Vagina (tissue), 2 donors: Measurements from ENCODE around the gene ACADM. TPM values are rescaled to one million over a fixed set of nuclear protein-coding genes. Genes with fewer than 3 reads are reported as not detected.

Experiments
- DNase-seq, 2 donors: peaks; one replicate each; pipeline ENCODE4 v3.0.0-alpha.2; 2017; ENCODE audit errors: extremely low spot score in 2 of 2
- H3K27ac ChIP-seq: fragments of 200-600 bp; sonication (generic); one replicate; pipeline ENCODE4 v1.5.1; 2019
- H3K27me3 ChIP-seq: fragments of 200-600 bp; sonication (generic); one replicate; pipeline ENCODE4 v1.5.1; 2019
- H3K36me3 ChIP-seq, 2 donors: fragments of 200-600 bp; sonication (generic); one replicate each; pipeline ENCODE4 v1.5.1; 2017 to 2019
- H3K4me1 ChIP-seq: fragments of 200-600 bp; sonication (generic); one replicate; pipeline ENCODE4 v1.5.1; 2019
- H3K4me3 ChIP-seq, 2 donors: fragments of 200-600 bp; sonication (generic); 1 replicate in 1 of 2; 2 replicates in 1 of 2; pipeline ENCODE4 v1.5.1; 2016 to 2019
- H3K9me3 ChIP-seq: fragments of 200-600 bp; sonication (generic); one replicate; pipeline ENCODE4 v1.5.1; 2019
- POLR2A ChIP-seq, 2 donors: fragments of 450-650 bp; IDR thresholded peaks; one replicate each; pipeline ENCODE4 v1.6.1; 2017; ENCODE audit warnings: antibody characterized with exemption in 2 of 2, mild to moderate bottlenecking in 2 of 2, moderate library complexity in 2 of 2
- intact Hi-C: fragments of 100-400 bp; cut with DNase I; formaldehyde crosslinking; loops from one replicate; pipeline ENCODE4 v1.15.1; 2023
- small RNA-seq: library from RNA; depleted of rRNA; stranded (forward); fragments of <200 nt; gene quantifications from one replicate; pipeline ENCODE3, GENCODE V24; 2016
- total RNA-seq: library from RNA; depleted of rRNA; stranded (reverse); fragments of >200 nt; gene quantifications from one replicate; pipeline ENCODE4 v1.2.3, GENCODE V29; 2016
- TF ChIP-seq, protein P1 (sequence below), 3 experiments: fragments of 450-650 bp in 2 of 3; fragments of 200-600 bp in 1 of 3; sonication (generic) in 1 of 3; IDR thresholded peaks; one replicate each; pipeline ENCODE4 v1.5.1; 2017 to 2019; ENCODE audit warnings: antibody characterized with exemption in 3 of 3, mild to moderate bottlenecking in 2 of 3, moderate library complexity in 2 of 3

Gene ACADM
- total RNA-seq, 1 donor from 2014 or later, result 30.2 TPM

GRCh38 chr1:75812065-75812464 lies 87.6 kb downstream of the ACADM start:
- no peaks in the 10 kb centered on the region for H3K36me3 ChIP-seq
- no peaks in the 10 kb centered on the region for H3K4me1 ChIP-seq
- H3K27ac ChIP-seq, result no peak overlapping the region
- no peaks in the 10 kb centered on the region for H3K27me3 ChIP-seq
- H3K9me3 ChIP-seq, result no peaks in the 10 kb centered on the region
- intact Hi-C loops, result no loop called here
- H3K4me3 ChIP-seq, result no peak overlapping the region
- no peak for TF ChIP-seq POLR2A (IDR thresholded peaks at IDR 0.05)
- TF ChIP-seq, protein P1, sequence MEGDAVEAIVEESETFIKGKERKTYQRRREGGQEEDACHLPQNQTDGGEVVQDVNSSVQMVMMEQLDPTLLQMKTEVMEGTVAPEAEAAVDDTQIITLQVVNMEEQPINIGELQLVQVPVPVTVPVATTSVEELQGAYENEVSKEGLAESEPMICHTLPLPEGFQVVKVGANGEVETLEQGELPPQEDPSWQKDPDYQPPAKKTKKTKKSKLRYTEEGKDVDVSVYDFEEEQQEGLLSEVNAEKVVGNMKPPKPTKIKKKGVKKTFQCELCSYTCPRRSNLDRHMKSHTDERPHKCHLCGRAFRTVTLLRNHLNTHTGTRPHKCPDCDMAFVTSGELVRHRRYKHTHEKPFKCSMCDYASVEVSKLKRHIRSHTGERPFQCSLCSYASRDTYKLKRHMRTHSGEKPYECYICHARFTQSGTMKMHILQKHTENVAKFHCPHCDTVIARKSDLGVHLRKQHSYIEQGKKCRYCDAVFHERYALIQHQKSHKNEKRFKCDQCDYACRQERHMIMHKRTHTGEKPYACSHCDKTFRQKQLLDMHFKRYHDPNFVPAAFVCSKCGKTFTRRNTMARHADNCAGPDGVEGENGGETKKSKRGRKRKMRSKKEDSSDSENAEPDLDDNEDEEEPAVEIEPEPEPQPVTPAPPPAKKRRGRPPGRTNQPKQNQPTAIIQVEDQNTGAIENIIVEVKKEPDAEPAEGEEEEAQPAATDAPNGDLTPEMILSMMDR (IDR thresholded peaks at IDR 0.05), result no peak
- DNase-seq, result no peak

Small RNAs within 50 kb of the gene (small RNA-seq; reads per million reads assigned to genes)
- gene SNORD45A, result not detected
- gene SNORD45B, result not detected
- gene SNORD45C, result not detected

Other genes starting within 250 kb of the ACADM start
- gene SLC44A5, start 113.6 kb upstream of the ACADM start, total RNA-seq, result 1.2 TPM
- gene RABGGTB, start 61.5 kb downstream of the ACADM start, total RNA-seq, result 58.2 TPM
- gene MSH4, start 72.2 kb downstream of the ACADM start, total RNA-seq, result 0.25 TPM
- gene ASB17, start 207.7 kb downstream of the ACADM start, total RNA-seq, result not detected